ENCODE data around the gene TECRL.

The TECRL gene

GRCh38 chr4:64409300-64409699 lies at the start of gene TECRL:
TSS of gene TECRL (minus strand) at chr4:64409450. CDS start at chr4:64409351, 99 bp downstream.
- DNase-seq (ENCODE audit: low read depth), result no peak

- no peak for DNase-seq (ENCODE audit: low read depth)
Observed at GRCh38 chr4:64432674-64433073, 23.4 kb upstream of the TECRL start.

- DNase-seq (ENCODE audit: low read depth), result no peak
Observed at GRCh38 chr4:64430933-64431332, 21.7 kb upstream of the TECRL start.

GRCh38 chr4:64417974-64418373 lies 8.7 kb upstream of the TECRL start:
- DNase-seq (ENCODE audit: low read depth), result no peak

- no peak for DNase-seq (ENCODE audit: low read depth)
Observed at GRCh38 chr4:64407000-64407399, 2.2 kb downstream of the TECRL start.

- no peak for DNase-seq (ENCODE audit: low read depth)
Observed at GRCh38 chr4:64405761-64406160, 3.5 kb downstream of the TECRL start.

GRCh38 chr4:64402684-64403083 lies 6.6 kb downstream of the TECRL start:
- DNase-seq (ENCODE audit: low read depth), result no peak

GRCh38 chr4:64399313-64400109 lies 9.7 kb downstream of the TECRL start:
- DNase-seq (ENCODE audit: low read depth), result no peak

GRCh38 chr4:64394469-64394868 lies 14.8 kb downstream of the TECRL start:
- no peak for DNase-seq (ENCODE audit: low read depth)

- DNase-seq (ENCODE audit: low read depth), result no peak
Observed at GRCh38 chr4:64388252-64388651, 21.0 kb downstream of the TECRL start.

- no peak for DNase-seq (ENCODE audit: low read depth)
Observed at GRCh38 chr4:64385220-64385619, 24.0 kb downstream of the TECRL start.

- DNase-seq (ENCODE audit: low read depth), result no peak
Observed at GRCh38 chr4:64384237-64385203, 24.7 kb downstream of the TECRL start.

GRCh38 chr4:64368741-64369140 lies 40.5 kb downstream of the TECRL start:
- DNase-seq (ENCODE audit: low read depth), result no peak

GRCh38 chr4:64361399-64361740 lies 47.9 kb downstream of the TECRL start:
- no peak for DNase-seq (ENCODE audit: low read depth)

- no peak for DNase-seq (ENCODE audit: low read depth)
Observed at GRCh38 chr4:64360664-64361398, 48.4 kb downstream of the TECRL start.

GRCh38 chr4:64359489-64359888 lies 49.8 kb downstream of the TECRL start:
- no peak for DNase-seq (ENCODE audit: low read depth)

- DNase-seq (ENCODE audit: low read depth), result no peak
Observed at GRCh38 chr4:64353904-64354303, 55.3 kb downstream of the TECRL start.

- DNase-seq (ENCODE audit: low read depth), result no peak
Observed at GRCh38 chr4:64341711-64342110, 67.5 kb downstream of the TECRL start.

GRCh38 chr4:64340218-64341110 lies 68.8 kb downstream of the TECRL start:
- no peak for DNase-seq (ENCODE audit: low read depth)

- DNase-seq (ENCODE audit: low read depth), result no peak
Observed at GRCh38 chr4:64334964-64335363, 74.3 kb downstream of the TECRL start.

- DNase-seq (ENCODE audit: low read depth), result no peak
Observed at GRCh38 chr4:64330143-64330542, 79.1 kb downstream of the TECRL start.
